T-cell (primary cell): ENCODE measurements around the gene KCNA3. TPM values are rescaled to one million over a fixed set of nuclear protein-coding genes. Genes with fewer than 3 reads are reported as not detected.
A peak's percentile ranks its signal among the peaks of the same experiment; 100 is the strongest.

Source experiments
- ATAC-seq, 4 experiments: fragments of 200-7000 bp in 3 of 4; fragments of 150-1000 bp in 1 of 4; cut with Tn5 transposase; replicated peaks in 1 of 4; 1 replicate in 3 of 4; 2 replicates in 1 of 4; pipeline ENCODE4 v1.10.0; 2021; ENCODE audit warnings: moderate library complexity in 3 of 4, mild to moderate bottlenecking in 2 of 4, moderate number of reproducible peaks in 1 of 4
- CTCF ChIA-PET, 2 donors: fragments of 300-600 bp; sonication (Branson Sonifier 250); formaldehyde crosslinking; loops; one replicate each; lab custom pipeline; 2022; ENCODE audit warnings: antibody characterized with exemption in 2 of 2; lab: Charles Lee
- POLR2A ChIA-PET, 2 donors: fragments of 300-600 bp; sonication (Branson Sonifier 250); formaldehyde crosslinking; loops; one replicate each; lab custom pipeline; 2022; ENCODE audit warnings: antibody characterized with exemption in 2 of 2; lab: Charles Lee
- DNase-seq, 35 experiments: peaks; one replicate each; pipeline versions ENCODE4 v3.0.0 to v3.0.0-alpha.2; 2013 to 2023
- H3K27ac ChIP-seq: one replicate; pipeline ENCODE4 v1.5.1; 2013; ENCODE audit warnings: low read length
- H3K27me3 ChIP-seq, 2 experiments: replicated peaks in 1 of 2; 1 replicate in 1 of 2; 2 replicates in 1 of 2; pipeline versions ENCODE4 v1.6.1 to v1.7.0; 2013; ENCODE audit warnings: low read length in 1 of 2, mixed read lengths in 1 of 2; ENCODE audit not compliant: control insufficient read depth in 2 of 2, insufficient read depth in 2 of 2; ENCODE audit errors: extremely low read depth in 1 of 2
- H3K36me3 ChIP-seq, 2 donors: 1 replicate in 1 of 2; 2 replicates in 1 of 2; pipeline versions ENCODE4 v1.6.1 to v1.7.0; 2013; ENCODE audit warnings: low read length in 1 of 2; ENCODE audit not compliant: control insufficient read depth in 2 of 2, insufficient read depth in 1 of 2; ENCODE audit errors: extremely low read depth in 1 of 2
- H3K4me1 ChIP-seq, 2 experiments: 1 replicate in 1 of 2; 2 replicates in 1 of 2; pipeline versions ENCODE4 v1.6.1 to v1.7.0; 2013; ENCODE audit warnings: low read length in 2 of 2, mixed read lengths in 1 of 2; ENCODE audit not compliant: insufficient read depth in 2 of 2, control insufficient read depth in 1 of 2; ENCODE audit errors: extremely low read depth in 1 of 2
- H3K4me3 ChIP-seq, 2 donors: 1 replicate in 1 of 2; 2 replicates in 1 of 2; pipeline versions ENCODE4 v1.5.1 to v1.7.0; 2013; ENCODE audit warnings: mild to moderate bottlenecking in 2 of 2, low read length in 1 of 2, moderate library complexity in 1 of 2; ENCODE audit not compliant: control insufficient read depth in 1 of 2; ENCODE audit errors: extremely low read depth in 1 of 2
- H3K9me3 ChIP-seq: 2 replicates; pipeline ENCODE4 v1.7.0; 2013
- H3K27ac Mint-ChIP-seq, 2 donors: one replicate each; pipeline ENCODE4 v1.8.0; 2020 to 2021; ENCODE audit warnings: mild to moderate bottlenecking in 2 of 2, mixed read lengths in 2 of 2
- H3K27me3 Mint-ChIP-seq, 2 donors: one replicate each; pipeline ENCODE4 v1.8.0; 2021 to 2022; ENCODE audit warnings: mixed read lengths in 2 of 2
- H3K36me3 Mint-ChIP-seq: one replicate; pipeline ENCODE4 v1.8.0; 2021; ENCODE audit warnings: mixed read lengths
- H3K4me1 Mint-ChIP-seq, 3 donors: one replicate each; pipeline ENCODE4 v1.8.0; 2020 to 2022; ENCODE audit warnings: mixed read lengths in 3 of 3, mild to moderate bottlenecking in 1 of 3
- H3K4me3 Mint-ChIP-seq, 3 donors: one replicate each; pipeline ENCODE4 v1.8.0; 2020 to 2022; ENCODE audit warnings: mild to moderate bottlenecking in 3 of 3, mixed read lengths in 3 of 3, moderate library complexity in 3 of 3
- H3K9me3 Mint-ChIP-seq, 3 donors: one replicate each; pipeline ENCODE4 v1.8.0; 2020 to 2022; ENCODE audit warnings: mixed read lengths in 3 of 3
- WGBS: methylation state at CpG from one replicate; pipeline ENCODE4 v1.1.5; 2013; ENCODE audit warnings: missing lambda C conversion rate; ENCODE audit not compliant: insufficient coverage; 5-methylcytosine and 5-hydroxymethylcytosine counted together
- total RNA-seq, 35 experiments: library from RNA in 6 of 35; stranded (reverse) in 6 of 35; fragments of 120-200 nt in 1 of 35; gene quantifications; one replicate each; pipeline versions ENCODE4 v1.2.1 to v1.2.4 and lab custom pipeline; 2013 to 2026

The KCNA3 gene
- total RNA-seq, 5 donors from 2014 or later (not counting 1 experiment from before 2014, with no cell fraction given): 101 to 125 (median 110) TPM

DNA sequence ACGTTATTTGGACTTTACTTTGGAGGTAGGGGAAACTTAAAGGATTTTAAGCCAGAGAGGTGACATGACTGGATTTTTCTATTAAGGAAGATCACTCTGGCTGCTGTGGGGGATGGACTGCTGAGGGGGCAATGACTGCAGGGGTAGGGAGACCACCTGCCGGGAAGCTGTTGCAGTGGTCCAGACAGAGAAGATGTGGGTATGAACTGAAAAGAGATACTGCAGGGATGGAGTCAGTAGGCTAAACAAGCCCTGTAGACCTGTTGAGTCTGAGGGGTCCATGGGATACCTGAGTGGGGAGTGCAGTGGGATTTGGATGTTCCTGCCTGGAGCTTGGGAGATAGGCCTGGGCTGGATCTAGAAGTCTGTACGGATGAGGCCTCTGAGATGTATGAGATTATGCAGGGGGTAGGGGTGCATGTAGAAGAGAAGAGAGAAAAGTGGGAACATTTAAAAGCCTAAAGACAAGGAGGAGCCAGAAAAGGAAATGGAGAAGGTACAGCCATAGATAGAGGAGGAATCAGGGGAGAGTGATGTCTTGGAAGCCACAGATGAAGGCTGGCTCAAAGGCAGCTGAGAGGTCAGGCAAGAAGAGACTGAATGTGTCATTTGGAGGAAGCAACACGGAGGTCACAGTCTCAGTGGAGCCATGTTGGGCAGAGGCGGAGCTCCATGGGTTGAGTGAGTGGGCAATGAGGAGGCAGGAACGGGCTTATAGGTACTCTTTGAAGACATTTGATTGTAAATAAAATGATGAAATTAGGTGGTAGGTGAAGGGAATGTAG, 42.7 kb downstream of the KCNA3 start:
- Mint-ChIP-seq H3K27me3 (no peaks in the 10 kb centered on the region), H3K27ac (no peak overlapping the region), H3K36me3 (no peaks in the 10 kb centered on the region), H3K9me3 (no peaks in the 10 kb centered on the region), H3K4me1 (peaks cover 44 to 62% (median 55%) of the 10 kb centered on the region in 3 donors), H3K4me3 (no peak overlapping the region)
- ATAC-seq (no peak), DNase-seq (no peak)
- H3K27me3 ChIP-seq: no peaks in the 10 kb centered on the region
- peaks cover 43 to 69% of the 10 kb centered on the region in 2 experiments for H3K4me1 ChIP-seq
- CTCF ChIA-PET: interaction anchor here (0.6 to 4.1 kb wide), 6 partner anchors 12 to 152 kb away, joined by 3 to 21 read pairs (median 5); no protein-coding TSS in a partner anchor
- no peaks in the 10 kb centered on the region for H3K9me3 ChIP-seq
- H3K4me3 ChIP-seq: peak overlapping the region in 1 of 2 donors; percentile 36
- no peaks in the 10 kb centered on the region for H3K36me3 ChIP-seq
- 58% methylated on average over 6 of the region's 6 CpGs for WGBS
- POLR2A ChIA-PET: interaction anchor here in 1 of 2 donors (0.6 kb wide), 1 partner anchor 25 kb away, joined by 3 read pairs; no protein-coding TSS in a partner anchor
- peak overlapping the region; percentile 88 for H3K27ac ChIP-seq

GRCh38 chr1:110630839-110631663, 43.7 kb downstream of the KCNA3 start:
- H3K9me3 ChIP-seq: no peaks in the 10 kb centered on the region
- Mint-ChIP-seq H3K27me3 (no peaks in the 10 kb centered on the region), H3K36me3 (no peaks in the 10 kb centered on the region), H3K4me3 (no peak overlapping the region), H3K27ac (no peak overlapping the region), H3K9me3 (no peaks in the 10 kb centered on the region), H3K4me1 (peaks cover 42 to 62% (median 53%) of the 10 kb centered on the region in 3 donors)
- H3K27me3 ChIP-seq: no peaks in the 10 kb centered on the region
- POLR2A ChIA-PET: interaction anchor here in 1 of 2 donors (0.6 kb wide), 1 partner anchor 24 kb away, joined by 3 read pairs; no protein-coding TSS in a partner anchor
- WGBS: 4% methylated on average over 13 of the region's 13 CpGs
- H3K27ac ChIP-seq: peak overlapping the region; percentile 88
- ATAC-seq (peak; percentile 78 to 84 (median 80)), DNase-seq (peak; percentile 63 to 93 (median 79))
- peak overlapping the region; percentile 19 to 36 for H3K4me3 ChIP-seq
- H3K36me3 ChIP-seq: no peaks in the 10 kb centered on the region
- peaks cover 38 to 66% of the 10 kb centered on the region in 2 experiments for H3K4me1 ChIP-seq
- CTCF ChIA-PET: interaction anchor here in 1 of 2 donors (1.0 to 4.1 kb wide), 9 partner anchors 8 to 153 kb away, joined by 3 to 21 read pairs (median 4); no protein-coding TSS in a partner anchor

DNA sequence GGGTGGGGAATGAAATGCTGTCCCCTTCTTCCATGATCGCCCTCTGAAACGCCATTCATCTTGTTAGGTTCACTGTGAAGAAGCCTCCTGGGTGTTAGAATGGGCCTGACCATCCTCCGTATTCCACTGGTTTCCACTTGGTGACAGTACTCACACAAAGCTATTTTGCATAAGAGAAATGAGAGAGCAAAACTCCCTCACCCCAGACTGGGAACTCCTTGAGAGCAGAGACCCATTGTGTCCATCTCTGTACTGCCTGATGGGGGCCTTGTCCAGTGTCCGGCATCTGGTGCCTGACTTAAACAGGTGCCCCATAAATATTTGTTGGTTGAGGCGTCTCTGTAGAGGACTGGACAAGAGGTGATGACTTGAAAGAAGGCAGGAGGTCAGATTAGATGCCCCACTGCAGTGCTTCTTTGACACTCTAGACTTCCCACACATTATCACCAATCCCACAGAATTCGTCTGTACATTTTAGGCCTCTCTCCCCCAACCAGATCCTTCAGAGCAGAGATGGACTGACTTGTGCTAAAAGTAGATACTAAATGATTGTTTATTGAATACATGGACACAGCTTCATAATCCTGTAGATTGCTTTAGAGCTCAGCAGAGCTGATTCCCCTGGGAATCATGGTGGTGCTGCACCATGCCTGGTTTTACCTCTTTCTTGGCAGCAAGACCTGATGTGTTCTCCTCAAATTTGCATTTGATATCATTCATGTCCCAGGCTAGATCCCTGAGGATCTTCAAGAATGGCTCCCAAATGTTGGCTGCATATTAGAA, 46.2 kb downstream of the KCNA3 start:
- Histone ChIP-seq H3K9me3 (no peaks in the 10 kb centered on the region), H3K4me3 (no peak overlapping the region), H3K27ac (no peak overlapping the region), H3K4me1 (peaks cover 17 to 40% of the 10 kb centered on the region in 2 experiments), H3K36me3 (no peaks in the 10 kb centered on the region), H3K27me3 (no peaks in the 10 kb centered on the region)
- Mint-ChIP-seq H3K36me3 (peaks cover 5% of the 10 kb centered on the region), H3K4me3 (no peak overlapping the region), H3K27ac (no peak overlapping the region), H3K4me1 (peaks cover 19 to 39% (median 29%) of the 10 kb centered on the region in 3 donors), H3K27me3 (no peaks in the 10 kb centered on the region), H3K9me3 (peaks cover 0 to 3% (median 0%) of the 10 kb centered on the region in 3 donors)
- CTCF ChIA-PET: interaction anchor here (0.9 to 4.1 kb wide), 6 partner anchors 9 to 137 kb away, joined by 3 to 21 read pairs (median 3); no protein-coding TSS in a partner anchor
- 83% methylated on average over 2 of the region's 6 CpGs for WGBS
- POLR2A ChIA-PET: no interaction called here
- ATAC-seq (no peak), DNase-seq (no peak)

DNA sequence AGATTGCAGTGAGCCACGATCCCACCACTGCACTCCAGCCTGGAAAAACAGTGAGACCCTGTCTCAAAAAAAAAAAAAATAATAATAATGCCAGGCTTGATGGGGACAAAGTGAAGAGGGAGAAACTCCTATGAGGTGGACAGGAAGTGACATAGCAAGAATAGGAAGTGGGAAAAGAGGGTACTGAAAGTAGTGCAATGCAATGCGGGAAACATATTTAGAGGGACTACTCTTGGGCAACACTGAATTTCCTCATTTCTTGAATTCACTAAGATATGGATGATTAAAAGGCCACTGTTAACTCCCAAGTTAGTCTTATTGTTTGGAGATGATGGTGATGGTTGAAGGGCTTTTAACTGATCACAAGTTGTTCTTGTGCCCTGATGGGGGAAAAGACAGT, 47.0 kb downstream of the KCNA3 start:
- POLR2A ChIA-PET: no interaction called here
- H3K27ac ChIP-seq: no peak overlapping the region

DNA sequence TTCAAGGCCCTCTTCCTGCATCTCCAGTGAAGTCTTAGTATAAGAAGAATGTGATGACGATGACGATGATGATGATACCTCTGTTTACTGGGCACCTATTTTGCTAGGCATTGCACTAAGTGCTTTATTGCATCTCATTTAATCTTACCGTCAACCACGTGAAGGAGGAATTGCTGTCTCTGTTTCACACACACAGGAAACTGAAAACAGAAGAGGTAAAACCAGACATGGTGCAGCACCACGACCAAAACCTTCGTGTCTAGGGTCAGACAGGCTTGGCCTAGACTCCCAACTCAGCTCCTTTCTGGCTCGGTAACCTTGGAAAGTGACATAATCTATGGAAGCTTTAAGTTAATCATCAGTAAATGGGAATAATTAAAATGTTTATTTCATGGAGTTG, 47.9 kb downstream of the KCNA3 start:
- no peaks in the 10 kb centered on the region for H3K36me3 ChIP-seq
- Mint-ChIP-seq H3K4me3 (no peak overlapping the region), H3K9me3 (peaks cover 0 to 4% (median 0%) of the 10 kb centered on the region in 3 donors), H3K27ac (peak overlapping the region; percentile 5 to 41), H3K36me3 (peaks cover 6% of the 10 kb centered on the region), H3K4me1 (peaks cover 19 to 31% (median 21%) of the 10 kb centered on the region in 3 donors), H3K27me3 (no peaks in the 10 kb centered on the region)
- H3K9me3 ChIP-seq: no peaks in the 10 kb centered on the region
- 0% methylated on average over 1 of the region's 7 CpGs for WGBS
- ATAC-seq: no peak
- no peak overlapping the region for H3K4me3 ChIP-seq
- POLR2A ChIA-PET: no interaction called here
- H3K27me3 ChIP-seq: no peaks in the 10 kb centered on the region
- H3K27ac ChIP-seq: peak overlapping the region; percentile 19
- CTCF ChIA-PET: interaction anchor here in 1 of 2 donors (1.0 kb wide), 1 partner anchor 154 kb away, joined by 5 read pairs; no protein-coding TSS in a partner anchor
- no peak for DNase-seq
- peaks cover 11 to 24% of the 10 kb centered on the region in 2 experiments for H3K4me1 ChIP-seq

More for the DNA sequence above, 47.0 kb downstream of the KCNA3 start:
- Mint-ChIP-seq H3K36me3 (peaks cover 6% of the 10 kb centered on the region), H3K4me3 (no peak overlapping the region), H3K4me1 (peaks cover 19 to 32% (median 21%) of the 10 kb centered on the region in 3 donors), H3K27me3 (no peaks in the 10 kb centered on the region), H3K9me3 (peaks cover 0 to 4% (median 0%) of the 10 kb centered on the region in 3 donors), H3K27ac (no peak overlapping the region)
- no peak for ATAC-seq
- Histone ChIP-seq H3K27me3 (no peaks in the 10 kb centered on the region), H3K4me1 (peaks cover 14 to 33% of the 10 kb centered on the region in 2 experiments), H3K9me3 (no peaks in the 10 kb centered on the region), H3K4me3 (no peak overlapping the region), H3K36me3 (no peaks in the 10 kb centered on the region)
- CTCF ChIA-PET: no interaction called here
- DNase-seq: no peak
- no CpG with 5 or more reads among the region's 2 CpGs for WGBS
